ENCODE data around the gene TIAM2.

DNA sequence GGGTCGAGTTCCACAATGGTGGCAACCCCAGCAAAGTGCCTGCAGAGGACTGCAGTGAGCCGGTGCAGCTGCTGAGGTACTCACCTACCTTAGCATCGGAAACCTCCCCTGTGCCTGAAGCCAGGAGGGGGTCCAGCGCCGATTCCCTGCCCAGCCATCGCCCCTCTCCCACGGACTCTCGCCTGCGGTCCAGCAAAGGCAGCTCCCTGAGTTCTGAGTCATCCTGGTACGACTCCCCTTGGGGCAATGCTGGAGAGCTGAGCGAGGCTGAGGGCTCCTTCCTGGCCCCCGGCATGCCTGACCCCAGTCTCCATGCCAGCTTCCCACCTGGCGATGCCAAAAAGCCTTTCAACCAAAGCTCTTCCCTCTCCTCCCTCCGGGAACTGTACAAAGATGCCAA, 134.6 kb downstream of the TIAM2 start:
- no peak for TF ChIP-seq POLR2A (IDR thresholded peaks at IDR 0.05; ENCODE audit: low read length)
- TF ChIP-seq GATA1 (IDR thresholded peaks at IDR 0.05; ENCODE audit: low read depth, low read length), result no peak

Data from erythroblast (primary cell).